HL-60 (cell line): Measurements from ENCODE around the gene IL2RG.

Source experiments
- DNase-seq, 2 experiments: peaks; one replicate each; pipeline ENCODE4 v3.0.0-alpha.2; 2010 to 2020; ENCODE audit warnings: low read depth in 1 of 2, low spot score in 1 of 2
- H3K27ac ChIP-seq: fragments of 250-450 bp; sonication (Bioruptor Pico); replicated peaks from 2 replicates; pipeline ENCODE4 v1.5.1; 2020; ENCODE audit warnings: mild to moderate bottlenecking, moderate library complexity
- H3K27me3 ChIP-seq: fragments of 250-450 bp; sonication (Bioruptor Pico); 2 replicates; pipeline ENCODE4 v1.5.1; 2021; ENCODE audit warnings: mild to moderate bottlenecking, moderate library complexity; ENCODE audit not compliant: insufficient read depth, poor library complexity, severe bottlenecking
- H3K4me3 ChIP-seq: replicated peaks from 2 replicates; pipeline ENCODE4 v1.5.1; 2011; ENCODE audit warnings: mild to moderate bottlenecking, control low read depth, low read length; ENCODE audit not compliant: insufficient read depth
- GABPA ChIP-seq: IDR thresholded peaks from 2 replicates; pipeline ENCODE4 v1.6.1; 2012; ENCODE audit warnings: low read depth
- POLR2AphosphoS5 ChIP-seq: IDR thresholded peaks from 2 replicates; pipeline ENCODE4 v1.6.1; 2012; ENCODE audit warnings: low read depth
- SPI1 ChIP-seq: IDR thresholded peaks from 2 replicates; pipeline ENCODE4 v1.6.1; 2012; ENCODE audit warnings: low read depth, mild to moderate bottlenecking, borderline replicate concordance
- TF ChIP-seq, protein P1 (sequence below): IDR thresholded peaks from 2 replicates; pipeline ENCODE4 v1.6.1; 2012; ENCODE audit warnings: low read depth; ENCODE audit not compliant: insufficient replicate concordance
- TF ChIP-seq, protein P2 (sequence below): IDR thresholded peaks from one replicate; pipeline ENCODE4 v1.5.1; 2011; ENCODE audit warnings: low read length, control low read depth, inconsistent platforms; ENCODE audit not compliant: insufficient read depth

IL2RG gene

DNA sequence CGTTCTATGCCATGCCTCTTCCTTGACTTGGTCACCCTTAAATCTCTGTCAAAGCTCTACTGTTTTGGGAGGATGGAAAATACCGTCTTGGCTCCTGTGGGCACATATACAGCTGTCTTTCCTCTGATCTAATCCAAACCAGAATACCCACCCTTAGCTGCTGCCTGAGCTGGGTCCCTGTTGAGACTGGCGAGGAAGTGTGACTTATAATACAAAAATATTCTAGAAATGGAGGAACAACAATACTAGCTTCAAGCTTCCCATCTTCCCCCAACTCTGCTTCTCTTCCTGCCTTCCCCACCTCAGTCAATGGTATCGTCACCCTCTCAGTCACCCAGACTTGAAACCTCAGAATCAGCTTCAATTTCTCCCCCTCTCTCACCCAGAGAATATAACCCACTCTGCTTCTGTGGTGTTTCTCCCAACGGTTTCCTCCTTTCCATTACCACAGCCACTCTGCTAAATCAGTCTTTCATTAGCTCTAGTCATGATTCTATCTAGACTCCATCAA lies 599 bp upstream of the IL2RG start:
- TF ChIP-seq GABPA (no peak), POLR2AphosphoS5 (no peak), SPI1 (no peak)
- TF ChIP-seq, protein P1, sequence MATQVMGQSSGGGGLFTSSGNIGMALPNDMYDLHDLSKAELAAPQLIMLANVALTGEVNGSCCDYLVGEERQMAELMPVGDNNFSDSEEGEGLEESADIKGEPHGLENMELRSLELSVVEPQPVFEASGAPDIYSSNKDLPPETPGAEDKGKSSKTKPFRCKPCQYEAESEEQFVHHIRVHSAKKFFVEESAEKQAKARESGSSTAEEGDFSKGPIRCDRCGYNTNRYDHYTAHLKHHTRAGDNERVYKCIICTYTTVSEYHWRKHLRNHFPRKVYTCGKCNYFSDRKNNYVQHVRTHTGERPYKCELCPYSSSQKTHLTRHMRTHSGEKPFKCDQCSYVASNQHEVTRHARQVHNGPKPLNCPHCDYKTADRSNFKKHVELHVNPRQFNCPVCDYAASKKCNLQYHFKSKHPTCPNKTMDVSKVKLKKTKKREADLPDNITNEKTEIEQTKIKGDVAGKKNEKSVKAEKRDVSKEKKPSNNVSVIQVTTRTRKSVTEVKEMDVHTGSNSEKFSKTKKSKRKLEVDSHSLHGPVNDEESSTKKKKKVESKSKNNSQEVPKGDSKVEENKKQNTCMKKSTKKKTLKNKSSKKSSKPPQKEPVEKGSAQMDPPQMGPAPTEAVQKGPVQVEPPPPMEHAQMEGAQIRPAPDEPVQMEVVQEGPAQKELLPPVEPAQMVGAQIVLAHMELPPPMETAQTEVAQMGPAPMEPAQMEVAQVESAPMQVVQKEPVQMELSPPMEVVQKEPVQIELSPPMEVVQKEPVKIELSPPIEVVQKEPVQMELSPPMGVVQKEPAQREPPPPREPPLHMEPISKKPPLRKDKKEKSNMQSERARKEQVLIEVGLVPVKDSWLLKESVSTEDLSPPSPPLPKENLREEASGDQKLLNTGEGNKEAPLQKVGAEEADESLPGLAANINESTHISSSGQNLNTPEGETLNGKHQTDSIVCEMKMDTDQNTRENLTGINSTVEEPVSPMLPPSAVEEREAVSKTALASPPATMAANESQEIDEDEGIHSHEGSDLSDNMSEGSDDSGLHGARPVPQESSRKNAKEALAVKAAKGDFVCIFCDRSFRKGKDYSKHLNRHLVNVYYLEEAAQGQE: no peak
- TF ChIP-seq, protein P2, sequence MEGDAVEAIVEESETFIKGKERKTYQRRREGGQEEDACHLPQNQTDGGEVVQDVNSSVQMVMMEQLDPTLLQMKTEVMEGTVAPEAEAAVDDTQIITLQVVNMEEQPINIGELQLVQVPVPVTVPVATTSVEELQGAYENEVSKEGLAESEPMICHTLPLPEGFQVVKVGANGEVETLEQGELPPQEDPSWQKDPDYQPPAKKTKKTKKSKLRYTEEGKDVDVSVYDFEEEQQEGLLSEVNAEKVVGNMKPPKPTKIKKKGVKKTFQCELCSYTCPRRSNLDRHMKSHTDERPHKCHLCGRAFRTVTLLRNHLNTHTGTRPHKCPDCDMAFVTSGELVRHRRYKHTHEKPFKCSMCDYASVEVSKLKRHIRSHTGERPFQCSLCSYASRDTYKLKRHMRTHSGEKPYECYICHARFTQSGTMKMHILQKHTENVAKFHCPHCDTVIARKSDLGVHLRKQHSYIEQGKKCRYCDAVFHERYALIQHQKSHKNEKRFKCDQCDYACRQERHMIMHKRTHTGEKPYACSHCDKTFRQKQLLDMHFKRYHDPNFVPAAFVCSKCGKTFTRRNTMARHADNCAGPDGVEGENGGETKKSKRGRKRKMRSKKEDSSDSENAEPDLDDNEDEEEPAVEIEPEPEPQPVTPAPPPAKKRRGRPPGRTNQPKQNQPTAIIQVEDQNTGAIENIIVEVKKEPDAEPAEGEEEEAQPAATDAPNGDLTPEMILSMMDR: no peak
- DNase-seq: peak in 1 of 2 experiments; percentile 35
- Histone ChIP-seq H3K4me3 (no peak overlapping the region), H3K27ac (peak overlapping the region; percentile 84), H3K27me3 (no peaks in the 10 kb centered on the region)

DNA sequence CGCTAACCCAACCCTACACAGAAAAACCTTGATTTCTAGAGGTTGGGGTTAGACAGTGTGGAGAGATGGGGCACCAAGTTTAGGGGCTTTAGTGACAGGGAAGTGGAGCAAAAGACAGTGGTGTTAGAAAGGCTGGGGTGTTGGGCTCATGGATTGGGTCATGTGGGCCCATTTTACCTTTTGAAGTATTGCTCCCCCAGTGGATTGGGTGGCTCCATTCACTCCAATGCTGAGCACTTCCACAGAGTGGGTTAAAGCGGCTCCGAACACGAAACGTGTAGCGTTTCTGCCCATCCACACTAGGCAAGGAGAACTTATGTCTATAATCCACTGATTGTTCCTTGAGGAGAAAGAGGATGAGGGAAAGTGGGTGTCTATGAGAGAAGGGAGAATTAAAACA lies 2.3 kb downstream of the IL2RG start:
- peak overlapping the region; percentile 84 for H3K27ac ChIP-seq
- no peaks in the 10 kb centered on the region for H3K27me3 ChIP-seq
- H3K4me3 ChIP-seq: no peak overlapping the region
- TF ChIP-seq SPI1 (no peak), GABPA (no peak), POLR2AphosphoS5 (no peak)
- TF ChIP-seq, protein P1: no peak
- TF ChIP-seq, protein P2: no peak
- no peak for DNase-seq

DNA sequence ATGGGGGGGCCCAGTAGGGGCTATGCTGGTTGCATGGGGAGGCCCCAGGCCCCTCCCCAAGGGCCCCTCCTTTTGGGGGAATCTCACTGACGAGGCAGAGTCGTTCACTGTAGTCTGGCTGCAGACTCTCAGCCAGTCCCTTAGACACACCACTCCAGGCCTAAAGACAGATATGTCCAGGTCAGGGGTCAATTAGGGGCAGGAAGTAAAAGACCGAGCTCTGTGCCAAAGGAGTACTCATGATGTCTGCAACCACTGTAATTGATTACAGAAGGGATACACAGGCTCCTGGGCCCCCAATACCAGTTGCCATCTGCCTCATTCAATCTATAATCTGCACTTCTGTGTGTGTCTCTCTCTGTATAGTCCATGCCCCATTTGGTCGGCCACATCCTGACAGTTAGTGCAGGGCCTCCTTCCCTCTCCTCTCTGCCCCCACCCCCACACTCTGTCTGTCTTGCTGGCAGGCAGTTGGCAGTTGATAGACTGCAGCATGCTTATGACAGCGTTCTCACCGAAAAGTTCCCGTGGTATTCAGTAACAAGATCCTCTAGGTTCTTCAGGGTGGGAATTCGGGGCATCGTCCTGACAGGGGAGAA lies 3.5 kb downstream of the IL2RG start:
- TF ChIP-seq, protein P2: no peak
- no peak for TF ChIP-seq SPI1
- TF ChIP-seq POLR2AphosphoS5: peak; percentile 71
- DNase-seq: peak in 1 of 2 experiments; percentile 79
- Histone ChIP-seq H3K27ac (peak overlapping the region; percentile 84), H3K4me3 (no peak overlapping the region), H3K27me3 (no peaks in the 10 kb centered on the region)

DNA sequence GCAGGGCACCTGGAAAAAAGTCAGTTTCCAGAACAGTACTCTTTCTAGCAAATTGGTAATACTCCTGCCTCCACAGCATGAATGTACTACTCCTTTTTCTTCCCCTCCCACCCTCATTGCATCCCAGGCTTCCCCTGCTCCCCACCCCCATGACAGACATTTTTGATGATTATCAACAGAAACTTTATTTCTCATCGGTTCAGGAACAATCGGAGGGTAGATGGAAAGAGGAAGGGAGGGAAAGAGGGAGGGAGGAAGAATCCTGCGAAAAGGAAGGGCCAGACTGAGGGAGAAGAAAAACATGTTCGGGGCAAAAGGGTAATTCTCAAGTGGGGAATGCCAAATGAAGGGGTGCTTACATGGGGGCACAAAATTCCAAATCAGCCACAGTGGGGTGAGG lies 4.1 kb downstream of the IL2RG start:
- Histone ChIP-seq H3K27ac (peak overlapping the region; percentile 84), H3K27me3 (no peaks in the 10 kb centered on the region), H3K4me3 (no peak overlapping the region)
- no peak for TF ChIP-seq POLR2AphosphoS5
- TF ChIP-seq, protein P2: no peak
- no peak for DNase-seq
